GM20431 (cell line): ENCODE measurements around the gene ZNF804B.

Source experiments
- in situ Hi-C: fragments of 300-500 bp; cut with MseI, MboI; formaldehyde crosslinking; loops from one replicate; pipeline ENCODE4 v1.15.0; 2020; ENCODE audit warnings: low sequenced_read_pairs; ENCODE audit not compliant: unreplicated experiment

Gene ZNF804B

GRCh38 chr7:88826222-88826621 lies 66.7 kb downstream of the ZNF804B start:
- in situ Hi-C loops, result loop anchor here (25.0 kb wide), 1 partner anchor 289 kb away; no protein-coding TSS in a partner anchor

- in situ Hi-C loops, result loop anchor here (25.0 kb wide), 1 partner anchor 298 kb away; no protein-coding TSS in a partner anchor
Observed at GRCh38 chr7:88835147-88835728, 75.7 kb downstream of the ZNF804B start.

- in situ Hi-C loops, result loop anchor here (25.0 kb wide), 1 partner anchor 305 kb away; no protein-coding TSS in a partner anchor
Observed at GRCh38 chr7:88842201-88842600, 82.7 kb downstream of the ZNF804B start.

GRCh38 chr7:88845091-88845490 lies 85.6 kb downstream of the ZNF804B start:
- in situ Hi-C loops, result loop anchor here (25.0 kb wide), 1 partner anchor 308 kb away; no protein-coding TSS in a partner anchor

GRCh38 chr7:88851220-88851619 lies 91.7 kb downstream of the ZNF804B start:
- in situ Hi-C loops, result no loop called here

GRCh38 chr7:88859288-88859687 lies 99.8 kb downstream of the ZNF804B start:
- in situ Hi-C loops, result no loop called here

- in situ Hi-C loops, result no loop called here
Observed at GRCh38 chr7:88866265-88866863, 106.9 kb downstream of the ZNF804B start.

GRCh38 chr7:88867158-88867557 lies 107.7 kb downstream of the ZNF804B start:
- in situ Hi-C loops, result no loop called here

- in situ Hi-C loops, result no loop called here
Observed at GRCh38 chr7:88868456-88868855, 109.0 kb downstream of the ZNF804B start.

GRCh38 chr7:88881136-88881535 lies 121.6 kb downstream of the ZNF804B start:
- in situ Hi-C loops, result no loop called here

GRCh38 chr7:88885131-88885530 lies 125.6 kb downstream of the ZNF804B start:
- in situ Hi-C loops, result no loop called here

GRCh38 chr7:88888684-88889083 lies 129.2 kb downstream of the ZNF804B start:
- in situ Hi-C loops, result no loop called here

GRCh38 chr7:88910516-88910915 lies 151.0 kb downstream of the ZNF804B start:
- in situ Hi-C loops, result no loop called here

- in situ Hi-C loops, result no loop called here
Observed at GRCh38 chr7:88912852-88913251, 153.4 kb downstream of the ZNF804B start.

GRCh38 chr7:88915615-88916014 lies 156.1 kb downstream of the ZNF804B start:
- in situ Hi-C loops, result no loop called here

GRCh38 chr7:88919478-88920131 lies 160.1 kb downstream of the ZNF804B start:
- in situ Hi-C loops, result no loop called here

- in situ Hi-C loops, result no loop called here
Observed at GRCh38 chr7:88922944-88923343, 163.4 kb downstream of the ZNF804B start.

- in situ Hi-C loops, result no loop called here
Observed at GRCh38 chr7:88928276-88928675, 168.8 kb downstream of the ZNF804B start.

GRCh38 chr7:88929719-88930118 lies 170.2 kb downstream of the ZNF804B start:
- in situ Hi-C loops, result no loop called here

GRCh38 chr7:88933285-88933684 lies 173.8 kb downstream of the ZNF804B start:
- in situ Hi-C loops, result no loop called here

GRCh38 chr7:88942815-88943501 lies 183.5 kb downstream of the ZNF804B start:
- in situ Hi-C loops, result no loop called here
